Breast epithelium (tissue), 3 donors: ENCODE results near the gene ANO2.

Source experiments
- POLR2A ChIP-seq: fragments of 450-650 bp; IDR thresholded peaks from one replicate; pipeline ENCODE4 v1.6.1; 2016; ENCODE audit warnings: antibody characterized with exemption, mild to moderate bottlenecking, moderate library complexity
- TF ChIP-seq, protein P1 (sequence below), 3 donors: fragments of 450-650 bp; IDR thresholded peaks; one replicate each; pipeline ENCODE4 v1.5.1; 2016 to 2017; ENCODE audit warnings: antibody characterized with exemption in 3 of 3, mild to moderate bottlenecking in 3 of 3, moderate library complexity in 3 of 3

DNA sequence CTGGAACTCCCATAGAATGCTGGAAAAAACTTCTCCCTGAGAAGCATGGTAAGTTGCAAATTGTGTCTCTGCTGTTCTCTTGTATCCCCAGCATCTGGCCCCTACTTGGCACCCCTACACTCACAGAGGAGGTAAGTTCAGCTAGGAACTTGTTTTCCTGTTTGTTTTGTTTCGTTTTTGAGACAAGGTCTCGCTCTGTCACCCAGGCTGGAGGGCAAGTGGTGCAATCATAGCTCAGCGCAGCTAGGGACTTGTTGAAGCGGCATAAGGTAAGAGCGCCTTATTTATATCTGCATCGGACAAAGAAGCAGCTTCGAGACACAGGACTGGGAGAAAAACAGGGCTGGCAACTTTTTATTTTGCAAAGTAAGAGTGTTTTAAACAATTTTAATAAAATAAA is 18.5 kb upstream of the ANO2 start:
- TF ChIP-seq, protein P1, sequence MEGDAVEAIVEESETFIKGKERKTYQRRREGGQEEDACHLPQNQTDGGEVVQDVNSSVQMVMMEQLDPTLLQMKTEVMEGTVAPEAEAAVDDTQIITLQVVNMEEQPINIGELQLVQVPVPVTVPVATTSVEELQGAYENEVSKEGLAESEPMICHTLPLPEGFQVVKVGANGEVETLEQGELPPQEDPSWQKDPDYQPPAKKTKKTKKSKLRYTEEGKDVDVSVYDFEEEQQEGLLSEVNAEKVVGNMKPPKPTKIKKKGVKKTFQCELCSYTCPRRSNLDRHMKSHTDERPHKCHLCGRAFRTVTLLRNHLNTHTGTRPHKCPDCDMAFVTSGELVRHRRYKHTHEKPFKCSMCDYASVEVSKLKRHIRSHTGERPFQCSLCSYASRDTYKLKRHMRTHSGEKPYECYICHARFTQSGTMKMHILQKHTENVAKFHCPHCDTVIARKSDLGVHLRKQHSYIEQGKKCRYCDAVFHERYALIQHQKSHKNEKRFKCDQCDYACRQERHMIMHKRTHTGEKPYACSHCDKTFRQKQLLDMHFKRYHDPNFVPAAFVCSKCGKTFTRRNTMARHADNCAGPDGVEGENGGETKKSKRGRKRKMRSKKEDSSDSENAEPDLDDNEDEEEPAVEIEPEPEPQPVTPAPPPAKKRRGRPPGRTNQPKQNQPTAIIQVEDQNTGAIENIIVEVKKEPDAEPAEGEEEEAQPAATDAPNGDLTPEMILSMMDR (IDR thresholded peaks at IDR 0.05): no peak
- TF ChIP-seq POLR2A: no peak
